H7 (cell line): ENCODE measurements around the gene RPAP2. TPM values are rescaled to one million over a fixed set of nuclear protein-coding genes. Genes with fewer than 3 reads are reported as not detected.
"Not testable (repeated sequence)": the region's sequence is repeated elsewhere in the genome, so short reads cannot be mapped to it uniquely, and the experiment has no call there.

Source experiments
- DNase-seq: peaks from one replicate; pipeline ENCODE4 v3.0.0; 2012
- H3K27me3 ChIP-seq: 2 replicates; pipeline ENCODE4 v1.6.0; 2011; ENCODE audit warnings: mild to moderate bottlenecking, low read length; ENCODE audit not compliant: control insufficient read depth, insufficient read depth
- H3K36me3 ChIP-seq: replicated peaks from 2 replicates; pipeline ENCODE4 v1.5.1; 2011; ENCODE audit warnings: low read length; ENCODE audit not compliant: control insufficient read depth, insufficient read depth
- H3K4me3 ChIP-seq: 2 replicates; pipeline ENCODE4 v1.5.1; 2011; ENCODE audit warnings: low read depth, mild to moderate bottlenecking, control low read depth, low read length, moderate library complexity; ENCODE audit not compliant: insufficient read depth
- total RNA-seq: library from RNA; depleted of rRNA; stranded (reverse); fragments of >200 nt; shearing (Covaris generic); gene quantifications from 2 replicates; pipeline ENCODE4 v1.2.3, GENCODE V29; 2014

RPAP2 gene
- total RNA-seq, 1 experiment from 2014 or later, result 28.3 TPM

DNA sequence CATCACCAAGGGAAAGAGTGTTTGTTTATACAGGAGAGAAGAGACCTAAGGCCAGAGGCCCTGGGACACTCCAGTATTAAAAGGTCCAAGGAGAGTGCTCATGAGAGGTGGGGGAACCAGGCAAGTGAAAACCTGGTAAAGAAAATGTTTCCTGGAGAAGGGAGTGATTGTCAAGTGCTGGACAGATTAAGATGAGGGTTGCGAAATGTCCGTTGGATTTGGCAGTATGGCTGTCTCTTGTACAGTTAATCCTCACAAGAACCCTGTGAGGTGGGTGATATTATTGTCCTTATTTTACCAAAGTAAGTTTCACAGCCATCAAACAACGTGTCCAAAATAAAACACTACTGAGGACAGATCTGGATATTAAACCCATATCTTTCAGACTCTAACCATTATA lies 44.2 kb downstream of the RPAP2 start:
- Histone ChIP-seq H3K27me3 (no peaks in the 10 kb centered on the region), H3K36me3 (peaks cover 5% of the 10 kb centered on the region), H3K4me3 (no peak overlapping the region)
- no peak for DNase-seq

DNA sequence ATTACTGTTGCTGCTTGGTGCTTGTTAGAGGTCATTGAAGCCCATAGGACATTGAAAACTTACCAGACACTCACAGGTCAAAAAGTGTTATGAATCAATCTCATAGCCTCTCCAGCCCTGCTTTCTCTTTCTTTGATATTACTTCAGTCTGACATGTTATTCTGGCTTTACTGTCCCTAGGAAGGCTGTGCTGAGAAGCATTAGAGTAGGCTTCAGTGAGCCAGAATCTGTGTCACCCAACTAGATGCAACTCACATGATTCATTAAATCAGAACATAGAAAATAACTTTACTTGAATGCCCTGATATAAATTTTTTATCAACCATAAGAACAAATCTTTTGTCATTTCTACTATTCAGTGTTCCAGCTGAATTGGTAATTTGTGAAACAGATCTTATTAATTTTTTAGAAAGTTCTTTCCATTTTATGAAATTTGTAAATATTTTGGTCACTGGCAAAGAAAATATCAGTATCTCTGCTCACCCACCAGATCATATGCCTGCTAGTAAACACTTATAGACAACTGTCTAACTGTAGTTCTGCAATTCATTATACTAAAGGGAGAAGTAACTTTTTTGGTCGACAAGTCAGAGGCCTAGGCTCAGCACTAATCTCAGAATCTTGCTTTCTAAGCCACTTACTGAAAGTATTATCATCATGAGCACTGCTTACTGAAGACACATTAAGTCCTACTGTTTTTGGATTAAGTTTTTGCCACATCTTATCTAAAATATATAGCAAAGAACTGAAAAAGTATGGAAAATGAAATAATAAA lies 48.2 kb downstream of the RPAP2 start:
- peaks cover 2% of the 10 kb centered on the region for H3K36me3 ChIP-seq
- H3K27me3 ChIP-seq, result no peaks in the 10 kb centered on the region
- DNase-seq, result no peak
- no peak overlapping the region for H3K4me3 ChIP-seq

DNA sequence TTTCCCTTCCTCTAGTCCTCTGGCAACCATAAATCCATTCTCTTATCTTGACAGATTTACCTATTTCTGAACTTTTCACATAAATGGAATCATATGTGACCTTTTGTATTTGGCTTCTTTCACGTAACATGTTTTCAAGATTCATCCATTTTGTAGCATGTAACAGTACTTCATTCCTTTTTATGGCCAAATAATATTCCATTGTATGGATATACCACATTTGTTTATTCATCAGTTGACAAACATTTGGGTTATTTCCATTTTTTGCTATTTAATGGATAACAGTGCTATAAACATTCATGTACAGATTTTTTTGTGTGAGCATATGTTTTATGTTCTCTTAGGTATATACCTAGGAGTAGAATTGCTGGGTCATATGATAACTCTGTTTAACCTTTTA lies 54.0 kb downstream of the RPAP2 start:
- DNase-seq, result no peak
- no peak overlapping the region for H3K4me3 ChIP-seq
- H3K36me3 ChIP-seq, result no peaks in the 10 kb centered on the region; the same call in none of the 2 replicates
- H3K27me3 ChIP-seq, result no peaks in the 10 kb centered on the region

DNA sequence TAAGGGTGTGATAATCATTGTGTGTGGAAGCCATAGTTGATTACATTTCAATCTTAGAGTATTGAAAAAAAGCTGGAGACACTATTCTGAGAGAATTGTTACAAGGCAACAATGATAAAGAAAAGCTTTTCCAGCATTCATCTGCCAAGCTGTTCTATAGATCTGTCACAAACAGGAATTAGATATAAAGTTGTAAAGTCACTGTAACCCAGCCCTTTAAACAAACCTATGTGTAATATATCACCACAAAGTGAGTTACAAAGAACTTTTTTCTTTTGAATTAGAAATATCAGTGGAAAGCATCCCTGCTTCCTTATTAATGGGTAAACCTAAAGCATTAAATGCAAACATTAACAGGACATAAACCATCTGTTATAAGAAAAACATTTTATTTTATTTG lies 55.4 kb downstream of the RPAP2 start:
- Histone ChIP-seq H3K27me3 (no peaks in the 10 kb centered on the region), H3K4me3 (no peak overlapping the region), H3K36me3 (no peaks in the 10 kb centered on the region; the same call in none of the 2 replicates)
- no peak for DNase-seq

DNA sequence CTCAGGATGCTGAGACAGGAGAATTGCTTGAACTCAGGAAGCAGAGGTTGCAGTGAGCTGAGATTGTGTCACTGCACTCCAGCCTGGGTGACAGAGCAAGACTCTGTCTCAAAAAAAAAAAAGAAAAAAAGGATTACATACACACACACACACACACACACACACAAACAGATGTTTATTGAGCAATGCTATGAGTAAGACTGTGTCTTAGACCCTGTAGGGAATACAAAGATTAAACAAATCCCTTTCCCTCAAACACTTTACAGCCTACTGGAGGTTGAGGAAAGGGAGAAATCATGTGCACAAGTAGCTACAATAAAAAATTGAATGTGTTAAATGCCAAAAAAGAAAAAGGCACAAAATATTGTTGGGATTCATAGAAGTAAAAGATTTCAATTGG lies 58.1 kb downstream of the RPAP2 start:
- DNase-seq, result no peak

DNA sequence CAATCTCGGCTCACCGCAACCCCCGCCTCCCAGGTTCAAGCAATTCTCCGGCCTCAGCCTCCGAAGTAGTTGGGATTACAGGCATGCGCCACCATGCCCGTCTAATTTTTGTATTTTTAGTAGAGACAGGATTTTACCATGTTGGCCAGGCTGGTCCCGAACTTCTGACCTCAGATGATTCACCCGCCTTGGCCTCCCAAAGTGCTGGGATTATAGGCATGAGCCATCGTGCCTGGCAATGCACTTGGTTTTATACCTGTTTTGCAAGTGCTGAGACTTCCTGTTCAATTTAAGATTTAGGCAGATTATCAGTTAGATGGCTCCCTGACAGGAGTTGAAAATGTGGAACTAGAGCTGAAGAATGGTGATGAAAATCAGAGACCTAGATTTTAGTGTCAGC lies 60.5 kb downstream of the RPAP2 start:
- not testable (repeated sequence) for H3K4me3 ChIP-seq, H3K27me3 ChIP-seq, DNase-seq, H3K36me3 ChIP-seq

More for the DNA sequence above, 58.1 kb downstream of the RPAP2 start:
- H3K27me3 ChIP-seq, result no peaks in the 10 kb centered on the region
- H3K4me3 ChIP-seq, result no peak overlapping the region
- no peaks in the 10 kb centered on the region; the same call in none of the 2 replicates for H3K36me3 ChIP-seq

DNA sequence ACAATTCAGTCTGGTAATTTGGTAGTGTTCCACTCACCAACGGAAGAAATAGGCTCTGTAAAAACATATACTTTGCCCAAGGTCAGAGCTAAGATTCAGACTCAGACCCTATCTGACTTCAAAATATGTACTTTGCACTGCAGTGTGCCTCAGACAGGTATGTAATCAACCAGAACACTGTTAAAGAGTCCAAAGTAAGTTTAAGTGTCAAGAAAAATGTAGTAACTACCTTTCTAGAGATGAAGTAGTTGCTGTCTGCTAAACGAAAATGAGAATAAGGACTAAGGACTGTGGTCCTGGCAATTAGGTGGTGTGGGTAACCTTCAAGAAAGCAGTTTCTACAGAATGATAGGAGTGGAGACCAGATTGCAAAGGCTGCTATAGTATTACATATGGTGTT lies 61.1 kb downstream of the RPAP2 start:
- no peaks in the 10 kb centered on the region for H3K27me3 ChIP-seq
- DNase-seq, result no peak
- H3K4me3 ChIP-seq, result no peak overlapping the region
- no peaks in the 10 kb centered on the region; the same call in 1 of the 2 replicates for H3K36me3 ChIP-seq

DNA sequence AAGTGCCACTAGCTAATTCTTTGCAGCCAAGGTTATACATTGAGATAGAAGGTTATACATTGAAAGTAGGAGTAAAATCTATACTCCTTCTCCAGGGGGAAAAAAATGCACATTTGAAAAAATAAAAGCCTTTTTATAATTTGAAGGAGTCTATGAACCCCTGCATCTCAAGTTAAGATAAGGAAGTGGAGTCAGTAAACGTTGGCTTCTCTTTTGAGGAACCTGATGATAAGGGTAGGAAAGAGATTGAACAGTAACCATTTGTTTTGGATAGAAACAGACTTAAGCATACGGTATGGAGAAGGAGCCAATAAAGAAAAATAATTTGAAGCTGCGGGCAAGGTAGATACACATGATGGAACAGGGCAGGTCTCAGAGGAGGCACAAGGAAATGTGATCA lies 64.1 kb downstream of the RPAP2 start:
- no peak overlapping the region for H3K4me3 ChIP-seq
- no peaks in the 10 kb centered on the region for H3K36me3 ChIP-seq
- no peak for DNase-seq
- H3K27me3 ChIP-seq, result no peaks in the 10 kb centered on the region

DNA sequence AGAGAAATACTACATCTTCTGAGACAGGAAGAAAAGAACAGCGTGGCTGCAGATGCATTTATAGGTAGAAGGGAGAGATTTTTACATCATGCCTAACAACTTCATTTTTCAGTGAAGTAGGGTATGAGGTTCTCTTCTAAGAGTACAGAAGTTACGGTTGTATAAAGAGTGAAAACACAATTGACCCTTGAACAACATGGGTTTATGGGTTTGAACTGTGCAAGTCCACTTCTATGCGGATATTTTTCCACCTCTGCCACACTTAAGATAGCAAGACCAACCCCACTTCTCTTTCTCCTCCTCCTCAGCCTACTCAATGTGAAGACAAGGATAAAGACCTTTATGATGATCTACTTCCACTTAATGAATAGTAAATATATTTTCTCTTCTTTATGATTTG lies 64.5 kb downstream of the RPAP2 start:
- no peaks in the 10 kb centered on the region for H3K27me3 ChIP-seq

DNA sequence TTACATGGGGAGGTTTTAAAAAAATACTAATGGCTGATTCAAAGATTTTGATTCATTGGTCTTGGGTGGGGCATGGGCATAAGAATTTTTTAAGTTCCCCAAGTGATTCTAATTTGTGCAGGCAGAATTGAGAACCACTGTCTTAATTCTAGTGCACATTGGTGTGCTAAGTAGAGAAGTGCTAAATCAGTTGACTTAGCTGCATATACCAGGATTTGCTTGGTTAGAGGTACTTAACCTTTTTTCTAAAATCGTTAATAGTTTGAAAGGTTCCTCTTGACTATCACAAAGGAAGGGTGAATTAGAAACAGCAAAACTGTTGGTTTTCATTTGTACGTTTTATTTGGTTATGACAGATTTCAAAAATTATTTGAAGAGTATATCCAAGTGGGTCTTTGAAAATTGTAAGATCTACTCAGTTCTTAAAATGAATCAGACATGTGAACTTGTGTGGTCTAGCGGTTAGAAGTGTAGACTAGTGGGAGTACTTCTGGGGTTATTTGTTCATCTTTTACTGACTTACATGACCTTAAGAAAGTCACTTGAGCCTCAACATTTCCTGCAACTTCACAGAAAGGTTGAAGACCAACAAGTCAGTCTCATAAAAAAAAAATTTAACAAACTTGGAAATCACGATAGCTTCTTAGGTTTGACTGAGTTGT lies 66.7 kb downstream of the RPAP2 start:
- DNase-seq, result no peak
- Histone ChIP-seq H3K4me3 (no peak overlapping the region), H3K36me3 (no peaks in the 10 kb centered on the region), H3K27me3 (no peaks in the 10 kb centered on the region)

More for the DNA sequence above, 64.5 kb downstream of the RPAP2 start:
- H3K36me3 ChIP-seq, result no peaks in the 10 kb centered on the region
- DNase-seq, result no peak
- H3K4me3 ChIP-seq, result no peak overlapping the region

DNA sequence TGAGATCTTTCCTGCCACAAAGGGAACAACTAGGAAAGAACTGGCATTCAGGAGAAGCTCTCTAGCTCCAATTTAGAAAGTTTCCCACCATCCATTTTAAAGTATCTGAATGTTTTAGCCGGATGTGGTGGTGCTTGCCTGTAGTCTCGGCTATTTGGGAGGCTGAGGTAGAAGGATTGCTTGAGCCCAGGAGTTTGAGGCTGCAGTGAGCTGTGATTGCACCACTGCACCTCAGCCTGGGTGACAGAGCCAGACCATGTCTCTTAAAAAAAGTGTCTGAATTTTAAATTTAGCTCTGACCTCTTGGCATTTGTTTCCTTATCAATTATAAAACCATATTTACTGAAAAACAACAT lies 67.2 kb downstream of the RPAP2 start:
- H3K36me3 ChIP-seq, result no peaks in the 10 kb centered on the region
- no peaks in the 10 kb centered on the region for H3K27me3 ChIP-seq
- DNase-seq, result no peak
- H3K4me3 ChIP-seq, result no peak overlapping the region

DNA sequence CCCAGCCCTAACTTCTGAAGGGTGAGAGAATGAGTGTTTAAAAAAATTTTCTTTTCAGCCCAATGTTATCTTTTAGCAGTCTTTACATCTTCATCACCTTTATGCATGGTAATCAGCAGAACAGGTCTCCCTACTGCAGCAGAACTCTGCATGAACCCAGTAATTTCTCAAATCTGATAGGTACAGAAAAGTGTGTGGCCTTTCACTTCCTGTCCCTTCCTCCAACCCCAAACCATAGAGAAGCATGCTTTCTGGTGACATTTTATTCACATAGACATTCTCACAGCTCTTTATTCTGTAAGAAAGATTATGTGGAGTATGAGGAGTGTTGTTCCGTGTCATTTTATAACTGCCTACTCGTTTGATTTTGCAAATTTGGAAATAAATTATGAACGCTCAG lies 68.6 kb downstream of the RPAP2 start:
- no peak for DNase-seq
- no peaks in the 10 kb centered on the region for H3K27me3 ChIP-seq
- H3K36me3 ChIP-seq, result no peaks in the 10 kb centered on the region
- H3K4me3 ChIP-seq, result no peak overlapping the region

DNA sequence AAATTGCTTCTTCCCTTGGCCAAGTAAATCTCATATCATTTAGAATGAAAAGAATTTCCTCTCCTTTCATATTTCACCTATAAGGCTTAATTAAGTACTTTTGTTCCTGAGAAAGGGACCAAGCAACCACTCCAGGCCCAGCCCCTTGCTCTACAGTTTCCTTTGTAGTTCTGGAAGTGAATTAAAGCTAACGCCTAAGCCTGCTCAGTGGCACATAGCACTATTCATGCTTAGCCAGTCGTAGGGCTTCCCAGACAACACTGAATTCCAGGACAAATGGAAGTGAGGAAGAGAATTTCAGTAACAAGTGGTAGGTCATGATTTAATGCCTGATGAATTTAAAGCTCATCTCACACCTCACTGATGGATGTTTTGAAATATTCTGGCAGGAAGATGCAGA lies 73.3 kb downstream of the RPAP2 start:
- Histone ChIP-seq H3K27me3 (no peaks in the 10 kb centered on the region), H3K36me3 (no peaks in the 10 kb centered on the region), H3K4me3 (no peak overlapping the region)
- DNase-seq, result no peak

DNA sequence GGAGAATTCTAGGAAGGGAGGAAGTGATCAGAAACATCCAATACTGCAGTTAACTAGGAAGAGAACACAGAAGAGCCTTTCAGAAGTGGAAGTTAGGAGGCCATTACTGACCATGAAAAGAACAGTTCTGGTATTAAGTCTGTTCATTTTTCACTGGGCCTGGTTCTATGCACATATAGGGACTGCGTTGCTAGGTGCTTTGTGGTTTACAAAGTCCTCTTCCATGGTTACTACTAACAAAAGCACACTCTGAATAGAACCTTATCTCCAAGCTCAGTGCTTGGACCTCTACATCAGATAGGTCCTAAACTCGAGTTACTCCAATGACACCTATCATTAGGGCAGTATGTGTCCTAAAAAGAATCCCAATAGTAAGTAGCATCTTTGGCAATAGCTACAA lies 75.4 kb downstream of the RPAP2 start:
- no peak overlapping the region for H3K4me3 ChIP-seq
- no peak for DNase-seq

DNA sequence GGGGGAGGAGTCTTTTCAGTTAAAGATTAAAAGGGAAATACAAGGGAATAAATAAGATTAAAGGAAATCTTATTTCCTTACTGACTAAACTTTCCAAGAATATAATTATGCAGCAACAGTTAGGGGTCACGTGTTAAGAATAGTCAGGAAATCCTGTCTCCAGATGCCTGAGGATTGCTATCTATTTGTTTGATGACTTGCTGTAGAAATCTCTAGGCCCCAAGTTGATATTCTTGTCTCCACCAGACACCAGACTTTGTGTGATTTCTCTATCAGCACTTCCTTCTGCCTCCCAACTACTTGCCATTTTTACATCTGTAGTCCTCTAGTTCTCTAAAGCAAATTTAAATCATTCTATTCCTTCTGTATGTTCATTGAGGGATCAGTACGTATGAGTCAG lies 77.5 kb downstream of the RPAP2 start:
- no peaks in the 10 kb centered on the region for H3K36me3 ChIP-seq
- H3K4me3 ChIP-seq, result no peak overlapping the region
- H3K27me3 ChIP-seq, result no peaks in the 10 kb centered on the region
- no peak for DNase-seq

More for the DNA sequence above, 75.4 kb downstream of the RPAP2 start:
- H3K27me3 ChIP-seq, result no peaks in the 10 kb centered on the region
- no peaks in the 10 kb centered on the region for H3K36me3 ChIP-seq
